ENCODE measurements around the gene TLE7.

DNA sequence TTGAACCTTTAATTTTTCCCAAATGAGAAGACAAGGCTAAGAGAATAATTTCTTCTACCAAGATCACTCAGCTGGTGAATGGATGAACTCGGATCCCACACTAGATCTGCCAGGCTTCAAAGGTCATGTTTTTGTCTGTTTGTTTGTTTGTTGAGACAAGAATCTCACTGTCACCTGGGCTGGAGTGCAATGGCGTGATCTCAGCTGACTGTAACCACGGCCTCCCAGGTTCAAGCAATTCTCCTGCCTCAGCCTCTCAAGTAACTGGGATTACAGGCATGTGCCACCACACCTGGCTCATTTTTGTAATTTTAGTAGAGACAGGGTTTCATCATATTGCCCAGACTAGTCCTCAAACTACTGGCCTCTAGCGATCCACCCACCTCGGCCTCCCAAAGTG, 40.7 kb upstream of the TLE7 start:
- TF ChIP-seq, protein P1, sequence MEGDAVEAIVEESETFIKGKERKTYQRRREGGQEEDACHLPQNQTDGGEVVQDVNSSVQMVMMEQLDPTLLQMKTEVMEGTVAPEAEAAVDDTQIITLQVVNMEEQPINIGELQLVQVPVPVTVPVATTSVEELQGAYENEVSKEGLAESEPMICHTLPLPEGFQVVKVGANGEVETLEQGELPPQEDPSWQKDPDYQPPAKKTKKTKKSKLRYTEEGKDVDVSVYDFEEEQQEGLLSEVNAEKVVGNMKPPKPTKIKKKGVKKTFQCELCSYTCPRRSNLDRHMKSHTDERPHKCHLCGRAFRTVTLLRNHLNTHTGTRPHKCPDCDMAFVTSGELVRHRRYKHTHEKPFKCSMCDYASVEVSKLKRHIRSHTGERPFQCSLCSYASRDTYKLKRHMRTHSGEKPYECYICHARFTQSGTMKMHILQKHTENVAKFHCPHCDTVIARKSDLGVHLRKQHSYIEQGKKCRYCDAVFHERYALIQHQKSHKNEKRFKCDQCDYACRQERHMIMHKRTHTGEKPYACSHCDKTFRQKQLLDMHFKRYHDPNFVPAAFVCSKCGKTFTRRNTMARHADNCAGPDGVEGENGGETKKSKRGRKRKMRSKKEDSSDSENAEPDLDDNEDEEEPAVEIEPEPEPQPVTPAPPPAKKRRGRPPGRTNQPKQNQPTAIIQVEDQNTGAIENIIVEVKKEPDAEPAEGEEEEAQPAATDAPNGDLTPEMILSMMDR (conservative IDR thresholded peaks at IDR 0.05 in 1 of 2, IDR thresholded peaks at IDR 0.05 in 1 of 2; ENCODE audit: low read depth in 1 of 2, low read length in 2 of 2), result no peak
- no peak for TF ChIP-seq EZH2 (IDR thresholded peaks at IDR 0.05; ENCODE audit: low read length, missing control alignments)
